ENCODE measurements around the gene OR2K2.

- TF ChIP-seq, protein P1, sequence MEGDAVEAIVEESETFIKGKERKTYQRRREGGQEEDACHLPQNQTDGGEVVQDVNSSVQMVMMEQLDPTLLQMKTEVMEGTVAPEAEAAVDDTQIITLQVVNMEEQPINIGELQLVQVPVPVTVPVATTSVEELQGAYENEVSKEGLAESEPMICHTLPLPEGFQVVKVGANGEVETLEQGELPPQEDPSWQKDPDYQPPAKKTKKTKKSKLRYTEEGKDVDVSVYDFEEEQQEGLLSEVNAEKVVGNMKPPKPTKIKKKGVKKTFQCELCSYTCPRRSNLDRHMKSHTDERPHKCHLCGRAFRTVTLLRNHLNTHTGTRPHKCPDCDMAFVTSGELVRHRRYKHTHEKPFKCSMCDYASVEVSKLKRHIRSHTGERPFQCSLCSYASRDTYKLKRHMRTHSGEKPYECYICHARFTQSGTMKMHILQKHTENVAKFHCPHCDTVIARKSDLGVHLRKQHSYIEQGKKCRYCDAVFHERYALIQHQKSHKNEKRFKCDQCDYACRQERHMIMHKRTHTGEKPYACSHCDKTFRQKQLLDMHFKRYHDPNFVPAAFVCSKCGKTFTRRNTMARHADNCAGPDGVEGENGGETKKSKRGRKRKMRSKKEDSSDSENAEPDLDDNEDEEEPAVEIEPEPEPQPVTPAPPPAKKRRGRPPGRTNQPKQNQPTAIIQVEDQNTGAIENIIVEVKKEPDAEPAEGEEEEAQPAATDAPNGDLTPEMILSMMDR (conservative IDR thresholded peaks at IDR 0.05; ENCODE audit: low read depth, low read length), result no peak
- TF ChIP-seq EZH2phosphoT487 (IDR thresholded peaks at IDR 0.05; ENCODE audit: borderline replicate concordance, low read length), result no peak
Observed at GRCh38 chr9:111300140-111300735, 29.8 kb downstream of the OR2K2 start.
